Choroid plexus epithelial cell (primary cell): ENCODE results near the gene UNC5CL.

Experiments used
- DNase-seq: peaks from one replicate; pipeline ENCODE4 v3.0.0-alpha.2; 2010; ENCODE audit warnings: low read depth
- H3K4me3 ChIP-seq: 2 replicates; pipeline ENCODE4 v1.5.1; 2011; ENCODE audit warnings: low read depth, mild to moderate bottlenecking, control low read depth, low read length, moderate library complexity
- TF ChIP-seq, protein P1 (sequence below): conservative IDR thresholded peaks from 2 replicates; pipeline ENCODE4 v1.5.1; 2011; ENCODE audit warnings: low read depth, mild to moderate bottlenecking, control low read depth, inconsistent platforms, low read length, moderate library complexity

UNC5CL gene

DNA sequence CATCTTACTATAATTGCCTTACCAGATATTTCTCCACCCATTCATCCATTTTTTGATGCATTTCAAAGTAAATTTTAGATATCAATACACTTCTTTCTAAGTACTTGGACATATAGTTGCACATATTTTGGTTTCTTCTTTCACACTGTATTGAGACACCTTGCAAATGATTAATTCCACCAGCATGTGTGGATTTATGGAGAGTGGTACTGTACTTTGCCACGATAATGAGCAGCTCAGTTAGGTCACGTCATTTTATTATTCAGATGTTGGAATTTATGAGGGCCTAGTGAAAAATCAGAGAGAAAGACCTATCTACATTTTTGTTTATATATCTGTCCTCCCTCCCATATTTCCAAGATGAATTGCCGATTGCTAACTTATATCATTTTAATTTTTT, 39.1 kb upstream of the UNC5CL start:
- TF ChIP-seq, protein P1, sequence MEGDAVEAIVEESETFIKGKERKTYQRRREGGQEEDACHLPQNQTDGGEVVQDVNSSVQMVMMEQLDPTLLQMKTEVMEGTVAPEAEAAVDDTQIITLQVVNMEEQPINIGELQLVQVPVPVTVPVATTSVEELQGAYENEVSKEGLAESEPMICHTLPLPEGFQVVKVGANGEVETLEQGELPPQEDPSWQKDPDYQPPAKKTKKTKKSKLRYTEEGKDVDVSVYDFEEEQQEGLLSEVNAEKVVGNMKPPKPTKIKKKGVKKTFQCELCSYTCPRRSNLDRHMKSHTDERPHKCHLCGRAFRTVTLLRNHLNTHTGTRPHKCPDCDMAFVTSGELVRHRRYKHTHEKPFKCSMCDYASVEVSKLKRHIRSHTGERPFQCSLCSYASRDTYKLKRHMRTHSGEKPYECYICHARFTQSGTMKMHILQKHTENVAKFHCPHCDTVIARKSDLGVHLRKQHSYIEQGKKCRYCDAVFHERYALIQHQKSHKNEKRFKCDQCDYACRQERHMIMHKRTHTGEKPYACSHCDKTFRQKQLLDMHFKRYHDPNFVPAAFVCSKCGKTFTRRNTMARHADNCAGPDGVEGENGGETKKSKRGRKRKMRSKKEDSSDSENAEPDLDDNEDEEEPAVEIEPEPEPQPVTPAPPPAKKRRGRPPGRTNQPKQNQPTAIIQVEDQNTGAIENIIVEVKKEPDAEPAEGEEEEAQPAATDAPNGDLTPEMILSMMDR, result no peak
- no peak for DNase-seq
- no peak overlapping the region for H3K4me3 ChIP-seq

DNA sequence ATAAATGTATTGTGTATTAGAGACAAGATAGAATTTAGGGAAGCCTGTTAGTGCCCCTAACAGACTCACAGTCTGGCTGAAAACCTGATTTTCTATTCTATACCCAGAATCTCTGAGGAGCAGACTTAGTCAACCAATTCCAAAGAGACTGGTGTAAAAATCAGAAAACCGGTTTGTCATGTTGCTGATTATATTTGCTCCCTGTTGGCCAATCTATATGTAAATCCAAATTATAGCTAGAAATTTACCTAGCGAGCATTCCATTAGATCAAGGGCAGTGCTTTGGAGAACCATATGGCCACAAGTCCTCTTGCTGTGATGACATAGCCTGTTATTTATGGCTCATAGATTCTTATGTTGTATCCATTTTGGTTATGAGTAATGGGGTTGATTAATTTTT, 38.5 kb upstream of the UNC5CL start:
- TF ChIP-seq, protein P1, result no peak
- no peak overlapping the region for H3K4me3 ChIP-seq
- no peak for DNase-seq

DNA sequence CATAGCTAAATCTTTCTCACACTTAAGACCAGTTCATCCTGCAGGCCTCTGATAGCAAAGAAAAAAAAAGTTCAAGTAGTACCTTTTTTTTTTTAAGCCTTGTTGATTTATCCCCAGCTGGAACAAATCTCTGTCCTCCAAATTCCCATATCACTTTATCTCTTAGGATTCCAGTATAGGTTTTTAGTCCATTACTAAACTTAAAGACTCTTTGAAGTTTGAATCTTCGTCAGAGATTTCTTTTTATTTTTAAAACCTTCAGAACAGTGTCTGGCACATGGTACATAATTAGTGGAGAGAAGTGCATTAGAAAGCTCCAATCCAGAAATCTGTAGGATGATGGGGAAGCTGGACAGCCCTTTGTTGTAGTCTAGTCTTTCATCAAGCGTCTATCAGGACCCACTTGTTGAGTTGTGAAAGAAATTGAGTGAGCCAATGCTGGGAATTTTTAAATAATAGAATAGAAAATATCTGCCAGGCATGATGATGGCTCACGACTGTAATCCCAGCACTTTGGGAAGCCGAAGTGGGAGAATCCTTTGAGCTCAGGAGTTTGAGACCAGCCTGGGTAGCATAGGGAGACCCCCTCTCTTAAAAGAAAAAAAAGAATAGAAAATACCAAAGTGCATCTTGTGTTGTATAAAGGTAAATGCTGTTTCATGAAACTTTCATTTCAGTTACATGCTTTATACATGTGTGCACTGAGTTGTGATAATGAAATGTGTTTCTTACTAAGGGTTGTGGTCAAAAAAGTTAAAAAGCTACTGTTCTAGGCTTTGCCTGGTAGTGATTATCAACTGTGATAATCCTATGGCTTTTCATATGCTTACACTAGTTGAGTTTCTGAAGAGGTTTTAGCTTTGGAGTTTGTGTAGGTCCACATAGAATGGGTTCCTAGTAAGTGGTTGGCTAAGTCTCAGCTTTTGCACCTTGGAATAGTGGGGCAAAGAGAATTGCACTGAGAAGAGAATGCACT, 36.9 kb upstream of the UNC5CL start:
- no peak overlapping the region for H3K4me3 ChIP-seq
- TF ChIP-seq, protein P1, result no peak
- no peak for DNase-seq

DNA sequence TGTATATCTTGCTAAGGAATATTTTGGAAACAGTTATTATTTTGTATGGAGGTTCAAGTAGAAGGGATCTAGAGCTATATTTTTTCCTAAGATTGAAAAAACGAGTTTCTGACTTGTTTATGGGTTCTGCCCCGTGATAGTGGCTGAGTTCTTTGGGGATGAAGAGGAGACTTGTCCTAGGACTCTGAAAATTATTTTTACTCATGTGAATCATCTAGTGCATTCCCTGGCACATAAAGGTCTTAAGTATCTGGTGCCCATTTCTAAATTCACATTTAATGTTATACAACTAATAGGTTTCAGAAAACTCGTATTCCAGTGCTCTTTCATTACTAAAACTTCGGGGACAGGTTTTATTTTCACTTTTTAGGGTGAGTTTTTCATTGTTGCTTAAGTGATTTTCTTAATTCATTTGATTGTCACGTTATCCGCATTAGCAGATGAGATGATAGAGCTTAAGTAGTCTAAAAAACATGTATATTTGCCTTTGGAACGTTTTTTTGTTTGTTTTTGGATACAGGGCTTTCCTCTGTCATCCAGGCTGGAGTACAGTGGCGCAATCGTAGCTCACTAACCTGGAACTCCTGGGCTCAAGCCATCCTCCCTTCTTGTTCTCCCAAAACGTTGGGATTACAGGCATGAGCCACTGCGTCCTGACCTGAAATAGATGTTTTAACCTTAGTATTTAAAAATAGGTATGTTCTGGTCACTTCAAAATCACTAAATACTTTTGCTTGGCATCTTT, 35.8 kb upstream of the UNC5CL start:
- peak overlapping the region; percentile 84 for H3K4me3 ChIP-seq
- no peak for DNase-seq
- TF ChIP-seq, protein P1, result no peak

DNA sequence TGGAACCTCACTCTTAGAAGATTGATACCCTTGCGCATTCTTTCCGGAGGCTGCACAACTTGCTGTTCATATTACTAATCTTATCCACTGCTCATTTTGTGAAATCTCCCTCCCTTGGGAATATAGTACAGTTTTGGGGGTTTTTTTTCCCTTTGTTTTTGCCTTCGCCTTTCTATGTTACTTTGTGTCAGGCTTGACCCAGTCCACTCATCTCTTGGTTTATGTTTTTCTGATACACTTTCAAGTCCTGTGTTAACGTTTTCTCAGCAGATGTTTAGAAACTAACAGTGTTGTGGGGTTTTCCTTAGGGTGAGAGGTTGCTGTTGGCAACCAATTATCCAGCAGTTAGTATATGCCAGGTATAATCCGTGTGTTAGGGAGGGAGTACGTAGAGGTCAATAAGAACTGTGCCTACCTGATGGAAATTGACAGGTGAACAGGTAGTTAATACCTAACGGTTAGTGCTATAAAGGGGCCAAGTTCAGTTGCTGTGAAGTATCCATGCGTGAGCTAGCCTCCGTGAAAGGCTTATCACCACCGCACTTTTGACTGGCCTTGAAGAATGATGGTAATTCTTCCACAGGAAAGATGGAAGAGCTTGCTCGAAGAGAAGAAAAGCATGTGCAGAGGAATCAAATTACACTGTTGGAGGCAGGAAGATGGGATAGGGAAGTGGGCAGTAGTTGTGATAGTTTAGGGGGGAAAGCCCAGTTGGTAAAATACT, 35.1 kb upstream of the UNC5CL start:
- TF ChIP-seq, protein P1, result no peak
- peak; percentile 31 for DNase-seq
- peak overlapping the region; percentile 84 for H3K4me3 ChIP-seq

DNA sequence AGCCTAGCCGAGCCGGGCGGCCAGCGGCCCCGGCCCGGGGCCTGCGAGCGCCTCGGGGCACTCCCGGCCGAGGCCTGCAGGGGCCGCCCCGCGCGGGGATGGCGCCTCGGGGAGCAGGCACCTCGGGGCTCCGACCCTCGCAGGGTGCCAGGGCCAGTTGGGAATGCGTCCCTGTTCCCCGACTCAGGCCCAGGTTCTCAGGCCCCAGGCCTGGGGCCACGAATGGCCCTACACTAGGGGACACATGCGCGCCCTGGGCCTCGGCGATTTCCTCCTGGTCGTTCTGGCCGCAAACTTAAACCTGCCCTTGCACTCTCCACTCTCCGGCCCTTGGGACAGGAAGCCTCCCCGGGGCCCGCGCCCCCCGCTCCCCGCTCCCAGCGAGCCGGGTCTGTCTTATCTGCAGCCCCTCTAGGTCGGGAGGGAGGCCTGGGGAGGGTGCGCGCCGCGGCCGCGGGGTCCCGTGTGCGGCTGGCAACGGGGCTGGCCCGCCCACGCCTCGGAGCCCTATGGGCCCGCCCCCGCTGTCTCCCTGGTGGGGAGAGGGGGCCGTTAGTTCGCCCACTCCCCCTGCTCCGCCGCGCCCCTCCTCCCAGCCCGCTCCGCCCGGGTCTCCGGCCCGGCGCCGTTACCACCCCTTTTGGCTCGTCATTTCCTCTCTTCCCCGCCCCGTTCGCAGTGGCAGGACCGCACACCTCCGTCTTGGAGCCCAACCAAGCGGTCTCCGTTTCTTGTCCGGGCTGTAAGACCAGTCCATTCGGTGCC, 34.4 kb upstream of the UNC5CL start:
- DNase-seq, result peak; percentile 82
- H3K4me3 ChIP-seq, result peak overlapping the region; percentile 84
- TF ChIP-seq, protein P1, result no peak
